GM12891 (cell line): ENCODE measurements around the gene MOGAT2.
"Not testable (repeated sequence)": the region's sequence is repeated elsewhere in the genome, so short reads cannot be mapped to it uniquely, and the experiment has no call there.

Source experiments
- POLR2A ChIP-seq: IDR thresholded peaks from 2 replicates; pipeline ENCODE4 v1.6.1; 2011; ENCODE audit warnings: low read depth, low read length, control low read depth
- POLR2AphosphoS5 ChIP-seq: IDR thresholded peaks from 2 replicates; pipeline ENCODE4 v1.6.1; 2011; ENCODE audit warnings: low read depth, low read length, control low read depth
- TAF1 ChIP-seq: IDR thresholded peaks from 2 replicates; pipeline ENCODE4 v1.6.1; 2011; ENCODE audit warnings: low read depth, low read length, control low read depth

- TF ChIP-seq POLR2AphosphoS5, TAF1, POLR2A: not testable (repeated sequence)
These were observed 31.2 kb downstream of the MOGAT2 start for GRCh38 chr11:75748729-75749273.
